GM19035 (cell line): ENCODE data around the gene GFER.
"Not testable (repeated sequence)": the region's sequence is repeated elsewhere in the genome, so short reads cannot be mapped to it uniquely, and the experiment has no call there.

Experiments
- ATAC-seq: cut with Tn5 transposase; IDR thresholded peaks from one replicate; pipeline ENCODE4 v1.9.1; 2021; ENCODE audit not compliant: unreplicated experiment

Gene GFER

GRCh38 chr16:2025251-2025650 is 41.3 kb downstream of the GFER start:
- no peak for ATAC-seq

DNA sequence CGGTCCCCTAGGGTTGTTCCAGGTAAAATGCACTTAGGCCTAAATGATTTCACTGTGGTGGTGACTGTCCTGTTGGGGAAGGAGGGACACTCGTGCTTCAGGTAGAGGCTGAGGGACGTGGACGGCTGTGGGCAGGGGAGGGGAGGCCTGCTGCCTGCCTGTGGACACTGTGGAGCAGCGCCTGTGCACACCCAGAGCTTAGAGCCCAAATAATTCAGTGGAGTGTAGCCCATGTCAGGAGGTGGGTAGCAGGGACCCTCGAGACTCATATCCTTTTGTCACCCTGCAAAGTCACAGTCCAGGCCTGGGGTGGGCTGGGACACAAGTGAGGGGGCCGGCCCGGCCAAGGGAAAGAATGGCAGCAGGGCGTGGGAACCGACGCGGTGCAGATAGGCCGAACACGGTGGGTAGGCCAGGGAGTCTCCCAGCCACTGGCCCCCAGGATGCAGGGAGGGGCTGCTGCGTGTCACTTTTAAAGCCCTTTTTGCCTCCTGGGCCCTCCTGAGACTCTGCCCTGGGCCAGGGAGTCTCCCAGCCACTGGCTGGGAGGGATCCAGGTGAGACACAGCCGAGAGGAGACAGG is 42.0 kb downstream of the GFER start:
- ATAC-seq: no peak

DNA sequence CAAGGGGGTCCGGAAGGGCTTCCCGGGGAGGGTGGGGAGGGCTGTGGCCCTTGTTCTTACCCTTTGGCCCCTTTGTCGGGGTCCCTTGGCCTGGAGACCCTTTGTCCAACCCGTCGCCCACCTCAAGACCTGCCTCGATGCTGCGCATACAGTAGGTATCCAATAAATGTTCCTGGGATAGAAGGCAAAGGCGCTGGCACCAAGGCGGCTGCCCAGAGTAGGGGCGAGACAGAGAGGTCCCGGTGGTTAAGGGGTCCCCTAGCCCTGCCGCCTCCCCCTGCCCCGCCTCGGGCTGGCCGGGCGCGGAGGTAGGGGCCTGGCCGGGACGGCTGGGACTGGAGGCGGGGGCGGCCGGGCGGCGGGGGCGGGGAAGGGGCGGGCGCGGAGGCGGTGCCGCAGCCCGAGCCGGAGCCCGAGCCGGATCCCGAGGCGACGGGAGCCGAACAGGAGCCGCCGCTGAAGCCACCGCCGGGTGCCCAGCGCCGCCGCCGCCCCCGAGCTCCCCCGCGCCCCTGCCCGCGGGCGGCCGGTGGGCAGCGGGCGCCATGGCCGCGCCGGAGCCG is 42.5 kb downstream of the GFER start, which contains the start of gene NHERF2:
TSS of gene NHERF2 (plus strand) at position 442 of the 563 bp plus-strand sequence. CDS start at position 546, 104 bp downstream.
- no peak for ATAC-seq

GRCh38 chr16:2027024-2028010 is 43.3 kb downstream of the GFER start:
- no peak for ATAC-seq

DNA sequence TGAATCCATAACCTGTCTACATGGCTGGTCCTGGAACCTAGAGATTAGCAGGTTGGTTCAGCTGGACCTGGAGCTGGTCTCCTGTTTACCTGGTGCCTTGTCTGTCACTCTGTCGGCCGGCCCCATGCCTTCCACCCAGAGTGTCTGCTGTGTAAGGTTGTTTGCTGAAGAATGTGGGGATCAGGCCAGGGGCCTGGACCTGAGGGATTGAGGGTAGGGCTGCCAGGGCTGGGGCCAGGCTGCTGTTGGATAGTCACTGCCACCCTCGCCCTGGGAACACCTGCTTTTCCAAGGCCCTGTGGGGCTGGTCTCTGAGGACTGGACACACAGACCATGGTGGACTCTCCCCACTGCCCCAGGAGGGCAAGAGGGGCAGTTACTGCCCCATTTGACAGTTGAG is 44.2 kb downstream of the GFER start:
- ATAC-seq: no peak

GRCh38 chr16:2028620-2029220 is 44.7 kb downstream of the GFER start:
- ATAC-seq: no peak

GRCh38 chr16:2029350-2029749 is 45.4 kb downstream of the GFER start:
- ATAC-seq: no peak

- no peak for ATAC-seq
Measured at GRCh38 chr16:2030036-2030435, 46.0 kb downstream of the GFER start.

- ATAC-seq: no peak
Measured at GRCh38 chr16:2031081-2031577, 47.1 kb downstream of the GFER start.

GRCh38 chr16:2032285-2033056 is 48.5 kb downstream of the GFER start:
- no peak for ATAC-seq

- no peak for ATAC-seq
Measured at GRCh38 chr16:2033057-2033908, 49.3 kb downstream of the GFER start.

DNA sequence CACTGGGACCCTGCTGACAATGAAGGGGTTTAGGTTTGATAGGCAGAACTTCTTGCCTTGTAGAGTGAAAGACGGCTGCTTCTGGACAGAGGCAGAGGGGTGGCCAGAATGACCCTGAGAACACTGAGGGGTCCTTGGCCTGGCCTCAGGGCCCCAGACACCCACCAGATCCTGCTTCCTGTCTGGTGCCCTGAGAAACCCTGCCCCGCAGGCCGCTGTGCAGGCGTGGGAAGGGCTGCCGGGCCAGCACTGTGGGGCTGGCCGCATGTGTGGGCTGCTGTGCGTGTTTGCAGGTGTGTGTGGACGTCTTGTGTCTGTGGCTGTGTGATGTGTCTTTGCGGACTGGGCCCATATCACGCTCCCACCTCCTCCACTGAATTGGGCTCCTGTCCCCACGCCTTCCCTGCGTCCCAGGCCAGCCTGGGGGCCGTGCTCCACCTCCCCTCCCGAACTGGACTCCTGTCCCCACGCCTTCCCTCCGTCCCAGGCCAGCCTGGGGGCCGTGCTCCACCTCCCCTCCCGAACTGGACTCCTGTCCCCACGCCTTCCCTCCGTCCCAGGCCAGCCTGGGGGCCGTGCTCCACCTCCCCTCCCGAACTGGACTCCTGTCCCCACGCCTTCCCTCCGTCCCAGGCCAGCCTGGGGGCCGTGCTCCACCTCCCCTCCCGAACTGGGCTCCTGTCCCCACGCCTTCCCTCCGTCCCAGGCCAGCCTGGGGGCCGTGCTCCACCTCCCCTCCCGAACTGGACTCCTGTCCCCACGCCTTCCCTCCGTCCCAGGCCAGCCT is 50.1 kb downstream of the GFER start:
- not testable (repeated sequence) for ATAC-seq

GRCh38 chr16:2034696-2035430 is 50.9 kb downstream of the GFER start:
- ATAC-seq: no peak

GRCh38 chr16:2035431-2036199 is 51.6 kb downstream of the GFER start:
- ATAC-seq: no peak

GRCh38 chr16:2036200-2036966 is 52.4 kb downstream of the GFER start:
- no peak for ATAC-seq

GRCh38 chr16:2037115-2037514 is 53.1 kb downstream of the GFER start:
- ATAC-seq: no peak
